Brain microvascular endothelial cell (primary cell): ENCODE data around the gene SLC8A1.

Source experiments
- DNase-seq: peaks from one replicate; pipeline ENCODE4 v3.0.0-alpha.2; 2020
- H3K27ac ChIP-seq: fragments of 250-450 bp; sonication (Bioruptor Pico); 2 replicates; pipeline ENCODE4 v1.5.1; 2020; ENCODE audit warnings: mild to moderate bottlenecking, moderate library complexity
- H3K27me3 ChIP-seq: fragments of 250-450 bp; sonication (Bioruptor Pico); replicated peaks from 2 replicates; pipeline ENCODE4 v1.5.1; 2020; ENCODE audit warnings: mild to moderate bottlenecking
- H3K36me3 ChIP-seq: fragments of 250-450 bp; sonication (Bioruptor Pico); replicated peaks from 2 replicates; pipeline ENCODE4 v1.5.1; 2020; ENCODE audit warnings: mild to moderate bottlenecking
- H3K4me3 ChIP-seq: 2 replicates; pipeline ENCODE4 v1.5.1; 2011; ENCODE audit warnings: low read depth, mild to moderate bottlenecking, control low read depth, low read length, moderate library complexity
- CTCF ChIP-seq: IDR thresholded peaks from 2 replicates; pipeline ENCODE4 v1.5.1; 2011; ENCODE audit warnings: low read depth, mild to moderate bottlenecking, moderate library complexity, low read length, control low read depth, inconsistent platforms; ENCODE audit errors: missing control alignments
- in situ Hi-C: cut with HindIII; loops from 2 replicates; pipeline ENCODE4 v1.10.0; 2017; ENCODE audit warnings: low sequenced_read_pairs, low pct_ligation_motif_present

SLC8A1 gene

DNA sequence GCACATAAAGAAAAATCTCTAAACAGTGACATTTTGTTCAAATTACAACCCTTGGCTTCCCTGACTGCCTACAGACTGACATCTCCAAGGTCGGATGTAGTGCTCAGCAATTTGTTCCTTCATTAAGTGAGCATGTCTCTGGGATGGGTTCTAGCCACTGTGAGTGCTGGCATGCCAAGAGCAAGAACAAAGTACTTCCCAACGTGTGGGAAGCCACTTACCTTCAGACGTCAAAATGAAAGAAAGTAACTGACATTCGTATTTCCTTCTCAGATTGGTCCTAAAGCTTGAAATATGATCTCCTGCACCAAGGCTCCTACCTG, 193.8 kb downstream of the SLC8A1 start:
- no peak for TF ChIP-seq CTCF
- no peak for DNase-seq
- H3K36me3 ChIP-seq: no peaks in the 10 kb centered on the region
- no peak overlapping the region for H3K27ac ChIP-seq
- no peaks in the 10 kb centered on the region for H3K27me3 ChIP-seq
- no peak overlapping the region for H3K4me3 ChIP-seq
- in situ Hi-C loops: no loop called here

- Histone ChIP-seq H3K27me3 (no peaks in the 10 kb centered on the region), H3K36me3 (no peaks in the 10 kb centered on the region), H3K27ac (no peak overlapping the region), H3K4me3 (no peak overlapping the region)
- in situ Hi-C loops: no loop called here
- no peak for DNase-seq
- TF ChIP-seq CTCF: no peak
These were observed 194.4 kb downstream of the SLC8A1 start for GRCh38 chr2:40257340-40258134.

- no peak overlapping the region for H3K27ac ChIP-seq
- H3K4me3 ChIP-seq: no peak overlapping the region
- H3K27me3 ChIP-seq: no peaks in the 10 kb centered on the region
- TF ChIP-seq CTCF: peak; percentile 66
- no peaks in the 10 kb centered on the region for H3K36me3 ChIP-seq
- no peak for DNase-seq
- in situ Hi-C loops: no loop called here
These were observed 195.2 kb downstream of the SLC8A1 start for GRCh38 chr2:40256649-40257048.

DNA sequence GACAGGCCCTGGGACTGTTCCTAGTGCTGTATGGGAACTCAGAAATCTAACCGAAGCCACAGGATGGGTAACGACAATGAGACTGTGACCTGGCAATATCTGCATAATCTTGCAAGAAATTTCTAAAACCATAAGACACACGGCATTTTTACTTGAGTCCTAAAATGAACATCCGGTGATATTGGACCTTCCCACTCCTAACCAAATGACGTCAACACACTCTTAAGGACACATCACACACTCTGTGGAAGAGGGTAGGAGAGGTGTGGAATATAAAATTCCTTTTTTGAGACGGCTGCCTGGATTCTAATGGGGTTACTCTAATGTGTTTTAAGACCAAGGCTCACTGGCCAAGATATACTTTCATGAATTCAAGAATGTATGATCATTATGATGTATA, 195.9 kb downstream of the SLC8A1 start:
- Histone ChIP-seq H3K4me3 (no peak overlapping the region), H3K27me3 (no peaks in the 10 kb centered on the region), H3K27ac (no peak overlapping the region), H3K36me3 (no peaks in the 10 kb centered on the region)
- TF ChIP-seq CTCF: no peak
- no peak for DNase-seq
- in situ Hi-C loops: no loop called here

DNA sequence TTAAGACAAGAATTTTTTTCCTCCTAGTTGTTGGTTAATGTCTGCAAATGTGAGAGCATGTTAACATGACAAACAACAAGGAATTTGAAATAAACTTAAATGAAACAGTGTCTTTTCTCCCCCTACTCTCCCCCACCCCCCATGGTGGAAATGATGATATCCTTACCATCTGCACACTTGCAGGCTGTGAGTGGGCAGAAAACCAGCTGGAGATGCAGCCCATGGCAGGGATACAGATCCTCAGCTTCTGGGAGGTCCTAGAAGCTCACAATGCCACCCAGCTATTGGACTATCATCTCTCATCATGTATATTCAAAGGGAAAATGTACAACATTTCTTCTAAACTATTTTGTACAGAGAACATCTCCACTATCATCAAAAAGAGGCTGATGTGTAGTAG, 196.8 kb downstream of the SLC8A1 start:
- no peak for TF ChIP-seq CTCF
- in situ Hi-C loops: no loop called here
- Histone ChIP-seq H3K4me3 (no peak overlapping the region), H3K27ac (no peak overlapping the region), H3K27me3 (no peaks in the 10 kb centered on the region), H3K36me3 (no peaks in the 10 kb centered on the region)
- no peak for DNase-seq

GRCh38 chr2:40254611-40255010, 197.3 kb downstream of the SLC8A1 start:
- H3K36me3 ChIP-seq: no peaks in the 10 kb centered on the region
- no peak for DNase-seq

More at GRCh38 chr2:40254611-40255010, 197.3 kb downstream of the SLC8A1 start:
- no peak for TF ChIP-seq CTCF
- H3K27me3 ChIP-seq: no peaks in the 10 kb centered on the region
- H3K4me3 ChIP-seq: no peak overlapping the region
- in situ Hi-C loops: no loop called here
- H3K27ac ChIP-seq: no peak overlapping the region
